GM12872 (cell line): Measurements from ENCODE around the gene ARL17A.
"Not testable (repeated sequence)": the region's sequence is repeated elsewhere in the genome, so short reads cannot be mapped to it uniquely, and the experiment has no call there.

Experiments
- TF ChIP-seq, protein P1 (sequence below): IDR thresholded peaks from 3 replicates; pipeline ENCODE4 v1.5.1; 2011; ENCODE audit warnings: low read depth, mild to moderate bottlenecking, low read length, moderate library complexity; ENCODE audit not compliant: insufficient read depth

Gene ARL17A

GRCh38 chr17:46579083-46580075 is at the start of gene ARL17A:
ARL17A (minus strand) TSS chr17:46579691; CDS start chr17:46576322, 3,369 bp downstream.
- TF ChIP-seq, protein P1, sequence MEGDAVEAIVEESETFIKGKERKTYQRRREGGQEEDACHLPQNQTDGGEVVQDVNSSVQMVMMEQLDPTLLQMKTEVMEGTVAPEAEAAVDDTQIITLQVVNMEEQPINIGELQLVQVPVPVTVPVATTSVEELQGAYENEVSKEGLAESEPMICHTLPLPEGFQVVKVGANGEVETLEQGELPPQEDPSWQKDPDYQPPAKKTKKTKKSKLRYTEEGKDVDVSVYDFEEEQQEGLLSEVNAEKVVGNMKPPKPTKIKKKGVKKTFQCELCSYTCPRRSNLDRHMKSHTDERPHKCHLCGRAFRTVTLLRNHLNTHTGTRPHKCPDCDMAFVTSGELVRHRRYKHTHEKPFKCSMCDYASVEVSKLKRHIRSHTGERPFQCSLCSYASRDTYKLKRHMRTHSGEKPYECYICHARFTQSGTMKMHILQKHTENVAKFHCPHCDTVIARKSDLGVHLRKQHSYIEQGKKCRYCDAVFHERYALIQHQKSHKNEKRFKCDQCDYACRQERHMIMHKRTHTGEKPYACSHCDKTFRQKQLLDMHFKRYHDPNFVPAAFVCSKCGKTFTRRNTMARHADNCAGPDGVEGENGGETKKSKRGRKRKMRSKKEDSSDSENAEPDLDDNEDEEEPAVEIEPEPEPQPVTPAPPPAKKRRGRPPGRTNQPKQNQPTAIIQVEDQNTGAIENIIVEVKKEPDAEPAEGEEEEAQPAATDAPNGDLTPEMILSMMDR: not testable (repeated sequence)

DNA sequence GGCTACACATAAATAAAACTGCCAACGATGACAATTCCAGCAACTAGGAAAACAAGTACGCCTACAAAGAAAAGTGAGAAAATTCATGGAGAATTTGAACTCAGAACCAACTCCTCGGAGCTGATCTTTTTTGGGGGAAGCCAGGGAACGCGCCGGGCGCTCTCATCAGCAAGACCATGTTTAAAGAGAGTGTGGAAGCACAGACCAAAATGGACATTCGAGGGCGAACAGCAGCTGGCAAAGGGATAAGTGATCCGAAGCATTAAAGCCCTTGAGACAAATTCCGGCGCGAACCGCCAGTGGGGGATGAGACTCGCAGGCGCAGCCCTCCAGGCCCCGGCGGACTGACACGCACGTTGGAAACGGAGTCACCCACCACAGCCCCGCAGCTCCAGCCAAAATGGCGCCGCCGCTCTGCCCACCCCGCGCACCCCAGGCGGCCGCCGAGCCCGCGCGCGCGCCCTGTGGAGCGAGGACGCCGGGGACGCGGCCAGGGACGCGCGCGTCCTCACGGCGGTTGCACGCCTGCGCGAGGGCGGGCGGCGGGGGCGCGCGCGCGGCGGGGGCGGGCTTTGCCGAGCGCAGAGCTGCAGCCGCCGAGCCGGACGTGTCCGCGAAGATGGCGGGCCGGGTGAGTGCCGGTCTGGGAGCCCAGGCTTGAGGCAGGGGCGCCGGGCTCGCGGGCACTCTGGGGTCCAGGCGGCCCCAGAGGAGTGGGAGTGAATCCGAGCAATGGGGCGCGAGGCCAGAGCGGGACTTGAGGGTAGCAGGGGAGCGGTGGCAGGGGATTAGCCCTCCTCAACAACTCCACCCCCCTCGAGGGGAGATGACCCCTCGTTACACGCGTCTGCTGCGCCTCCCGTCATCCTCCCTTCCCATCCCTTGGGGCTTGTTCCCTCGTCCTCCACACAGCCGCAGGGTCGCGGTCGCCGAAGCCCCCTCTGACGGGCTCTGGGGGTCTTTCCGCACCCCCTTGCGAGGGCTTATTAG is 11.0 kb upstream of the ARL17A start, which contains the start of gene NSF:
Gene NSF, plus strand, starts transcription at position 513 of the 990 bp plus-strand sequence. Its CDS starts 107 bp downstream, at position 620.
- TF ChIP-seq, protein P1: not testable (repeated sequence)

DNA sequence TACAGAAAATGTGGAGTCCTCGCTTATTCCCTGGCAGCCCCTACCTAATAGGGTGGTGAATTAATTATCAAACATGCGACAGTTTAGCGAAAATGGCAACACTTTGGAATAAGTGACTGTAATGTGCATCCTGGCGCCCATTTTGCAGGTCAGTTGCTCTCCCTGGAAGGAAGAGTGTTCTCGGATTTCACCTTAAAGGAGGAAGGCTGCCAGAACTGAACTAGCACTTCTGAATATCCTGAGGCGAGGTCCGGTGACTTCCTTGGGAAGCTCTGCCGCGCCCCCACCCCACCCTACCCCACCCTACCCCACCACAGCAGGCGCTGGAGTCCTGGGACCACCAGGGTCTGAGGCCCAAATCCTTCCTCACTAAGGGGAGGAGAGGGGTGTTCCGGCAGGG is 67.3 kb downstream of the ARL17A start, which contains the start of gene LRRC37A2:
Gene LRRC37A2, plus strand, starts transcription at position 301 of the 400 bp plus-strand sequence. CDS start 245 bp downstream, outside the sequence.
- TF ChIP-seq, protein P1: not testable (repeated sequence)
